ENCODE results near the gene AK1. TPM values are rescaled to one million over a fixed set of nuclear protein-coding genes. Genes with fewer than 3 reads are reported as not detected.

The AK1 gene
- total and polyA plus RNA-seq, 2 of the 13 experiments (the other 11 are each of a cell fraction or from before 2014, with no cell fraction given): 19.1 to 32.8 TPM

DNA sequence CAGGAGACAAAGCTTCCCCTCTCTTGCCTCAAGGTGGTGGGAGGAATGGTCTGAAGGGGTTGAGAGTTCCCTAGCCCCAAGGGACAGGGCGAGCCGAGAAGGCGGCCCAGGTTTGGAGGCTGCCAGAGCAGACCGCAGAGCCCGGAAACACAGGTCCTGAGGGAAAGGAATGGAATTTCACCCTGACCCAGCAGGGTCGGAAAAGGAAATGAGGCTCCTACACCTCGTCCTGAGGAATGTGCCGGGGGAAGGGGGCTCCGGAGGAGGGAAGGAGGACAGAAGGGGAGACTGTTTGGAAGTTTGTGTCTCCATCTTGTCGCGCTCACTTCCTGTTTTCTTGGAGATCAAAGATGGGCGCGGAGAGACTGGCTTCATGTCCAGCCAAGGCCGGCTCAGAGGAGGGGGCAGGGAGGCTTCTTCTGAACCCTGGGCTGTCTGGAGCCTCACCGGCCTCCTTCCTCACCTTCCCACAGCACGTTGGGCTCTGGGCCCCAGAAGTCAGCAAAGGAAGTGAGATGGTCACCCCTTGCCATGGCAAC, 32.6 kb downstream of the AK1 start:
- H3K4me2 ChIP-seq (ENCODE audit: low read depth, low read length): no peak overlapping the region
- no peak overlapping the region for H3K4me3 ChIP-seq (replicated peaks in 1 of 3; ENCODE audit: insufficient read depth in 1 of 3, low read depth in 2 of 3, low read length in 3 of 3)
- ChIA-PET POLR2A (no interaction called here), CTCF (ENCODE audit: low intra/inter-chr PET ratio, low total read pairs) (no interaction called here)
- no peak for FAIRE-seq
- H3K79me2 ChIP-seq (ENCODE audit: insufficient read depth, low read length): no peaks in the 10 kb centered on the region
- H2AFZ ChIP-seq (ENCODE audit: low read length): no peak overlapping the region
- H4K20me1 ChIP-seq (ENCODE audit: insufficient read depth, low read length): no peaks in the 10 kb centered on the region
- no peak overlapping the region for H3K9ac ChIP-seq (ENCODE audit: insufficient read depth, low read depth, low read length)
- ATAC-seq: no peak
- TF ChIP-seq, protein P1, sequence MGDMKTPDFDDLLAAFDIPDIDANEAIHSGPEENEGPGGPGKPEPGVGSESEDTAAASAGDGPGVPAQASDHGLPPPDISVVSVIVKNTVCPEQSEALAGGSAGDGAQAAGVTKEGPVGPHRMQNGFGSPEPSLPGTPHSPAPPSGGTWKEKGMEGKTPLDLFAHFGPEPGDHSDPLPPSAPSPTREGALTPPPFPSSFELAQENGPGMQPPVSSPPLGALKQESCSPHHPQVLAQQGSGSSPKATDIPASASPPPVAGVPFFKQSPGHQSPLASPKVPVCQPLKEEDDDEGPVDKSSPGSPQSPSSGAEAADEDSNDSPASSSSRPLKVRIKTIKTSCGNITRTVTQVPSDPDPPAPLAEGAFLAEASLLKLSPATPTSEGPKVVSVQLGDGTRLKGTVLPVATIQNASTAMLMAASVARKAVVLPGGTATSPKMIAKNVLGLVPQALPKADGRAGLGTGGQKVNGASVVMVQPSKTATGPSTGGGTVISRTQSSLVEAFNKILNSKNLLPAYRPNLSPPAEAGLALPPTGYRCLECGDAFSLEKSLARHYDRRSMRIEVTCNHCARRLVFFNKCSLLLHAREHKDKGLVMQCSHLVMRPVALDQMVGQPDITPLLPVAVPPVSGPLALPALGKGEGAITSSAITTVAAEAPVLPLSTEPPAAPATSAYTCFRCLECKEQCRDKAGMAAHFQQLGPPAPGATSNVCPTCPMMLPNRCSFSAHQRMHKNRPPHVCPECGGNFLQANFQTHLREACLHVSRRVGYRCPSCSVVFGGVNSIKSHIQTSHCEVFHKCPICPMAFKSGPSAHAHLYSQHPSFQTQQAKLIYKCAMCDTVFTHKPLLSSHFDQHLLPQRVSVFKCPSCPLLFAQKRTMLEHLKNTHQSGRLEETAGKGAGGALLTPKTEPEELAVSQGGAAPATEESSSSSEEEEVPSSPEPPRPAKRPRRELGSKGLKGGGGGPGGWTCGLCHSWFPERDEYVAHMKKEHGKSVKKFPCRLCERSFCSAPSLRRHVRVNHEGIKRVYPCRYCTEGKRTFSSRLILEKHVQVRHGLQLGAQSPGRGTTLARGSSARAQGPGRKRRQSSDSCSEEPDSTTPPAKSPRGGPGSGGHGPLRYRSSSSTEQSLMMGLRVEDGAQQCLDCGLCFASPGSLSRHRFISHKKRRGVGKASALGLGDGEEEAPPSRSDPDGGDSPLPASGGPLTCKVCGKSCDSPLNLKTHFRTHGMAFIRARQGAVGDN (CRISPR knock-in tag; IDR thresholded peaks at IDR 0.05): peak; percentile 34; the same call in 1 of the 2 replicates
- no peak for TF ChIP-seq ZNF598 (CRISPR knock-in tag; IDR thresholded peaks at IDR 0.05; ENCODE audit: borderline replicate concordance)
- no peaks in the 10 kb centered on the region for H3K36me3 ChIP-seq (replicated peaks in 1 of 2; ENCODE audit: control insufficient read depth in 1 of 2, insufficient read depth in 2 of 2, low read length in 2 of 2)
- no peak for DNase-seq (ENCODE audit: low spot score)
- intact Hi-C loops (cut with micrococcal nuclease; ENCODE audit: unreplicated experiment): no loop called here
- in situ Hi-C loops (cut with HindIII; ENCODE audit: extremely low pct_ligation_motif_present, low pct_unique_long_range_greater_than_20kb): no loop called here
- H3K27me3 ChIP-seq (ENCODE audit: control insufficient read depth in 1 of 2, insufficient read depth in 2 of 2, low read length in 2 of 2): no peaks in the 10 kb centered on the region
- H3K9me3 ChIP-seq (ENCODE audit: low read length): 0 out of 2 replicates have a peak, but pooled peaks cover 7% of the 10 kb centered on the region
- BruUV-seq (replicated peaks): no TSS peak
- peaks cover 75% of the 10 kb centered on the region for H3K4me1 ChIP-seq (ENCODE audit: insufficient read depth, low read length)
- no peak overlapping the region for H3K27ac ChIP-seq (ENCODE audit: extremely low read length, insufficient read depth, low read length)
- 71% methylated on average over 16 of the region's 16 CpGs for WGBS (ENCODE audit: low lambda C conversion rate)

Measured in HepG2 (cell line).